Right atrium auricular region (tissue), 2 donors: ENCODE results near the gene GPSM1. TPM values are rescaled to one million over a fixed set of nuclear protein-coding genes. Genes with fewer than 3 reads are reported as not detected.
"Not testable (repeated sequence)": the region's sequence is repeated elsewhere in the genome, so short reads cannot be mapped to it uniquely, and the experiment has no call there.

Experiments
- DNase-seq: peaks from one replicate; pipeline ENCODE4 v3.0.0-alpha.2; 2019; ENCODE audit warnings: low spot score
- H3K27ac ChIP-seq, 2 donors: fragments of 200-600 bp; sonication (generic); 1 replicate in 1 of 2; 2 replicates in 1 of 2; pipeline ENCODE4 v1.5.1; 2016 to 2019
- H3K27me3 ChIP-seq, 2 donors: fragments of 200-600 bp; sonication (generic); one replicate each; pipeline versions ENCODE4 v1.5.1 to v1.6.0; 2017 to 2019
- H3K36me3 ChIP-seq: fragments of 200-600 bp; sonication (generic); one replicate; pipeline ENCODE4 v1.5.1; 2016
- H3K4me1 ChIP-seq, 2 donors: fragments of 200-600 bp; sonication (generic); one replicate each; pipeline versions ENCODE4 v1.5.1 to v1.6.0; 2017 to 2019
- H3K4me3 ChIP-seq, 2 donors: fragments of 200-600 bp; sonication (generic); 1 replicate in 1 of 2; 2 replicates in 1 of 2; pipeline ENCODE4 v1.5.1; 2017 to 2019; ENCODE audit warnings: mild to moderate bottlenecking in 1 of 2, moderate library complexity in 1 of 2
- H3K9me3 ChIP-seq, 2 donors: fragments of 200-600 bp; sonication (generic); one replicate each; pipeline ENCODE4 v1.5.1; 2019
- total RNA-seq, 2 donors: library from RNA; depleted of rRNA; stranded (reverse); fragments of >200 nt; gene quantifications; one replicate each; pipeline ENCODE4 v1.1.0, GENCODE V29; 2016
- TF ChIP-seq, protein P1 (sequence below), 2 donors: fragments of 200-600 bp; sonication (generic); IDR thresholded peaks; one replicate each; pipeline ENCODE4 v1.5.1; 2019; ENCODE audit warnings: antibody characterized with exemption in 2 of 2

Gene GPSM1
- total RNA-seq, 2 donors from 2014 or later = 39.4 to 44.5 TPM

DNA sequence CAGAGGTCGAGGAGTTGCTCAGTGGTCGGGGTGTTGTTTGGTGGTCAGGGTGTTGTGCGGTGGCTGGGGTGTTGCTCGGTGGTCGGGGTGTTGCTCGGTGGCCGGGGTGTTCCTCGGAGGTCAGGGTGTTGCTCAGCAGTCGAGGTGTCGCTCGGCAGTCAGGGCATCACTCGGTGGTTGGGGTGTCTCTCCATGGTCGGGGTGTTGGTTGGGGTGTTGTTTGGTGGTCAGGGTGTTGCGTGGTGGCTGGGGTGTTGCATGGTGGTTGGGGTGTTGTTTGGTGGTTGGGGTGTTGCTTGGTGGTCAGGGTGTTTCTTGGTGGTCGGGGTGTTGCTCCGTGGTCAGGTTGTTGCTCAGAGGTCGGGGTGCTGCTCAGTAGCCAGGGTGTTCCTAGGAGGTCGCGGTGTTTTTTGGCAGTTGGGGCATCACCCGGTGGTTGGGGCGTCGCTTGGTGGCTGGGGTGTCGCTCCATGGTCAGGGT lies 11.0 kb upstream of the GPSM1 start:
- Histone ChIP-seq H3K4me3 (no peak overlapping the region), H3K27ac (no peak overlapping the region), H3K36me3 (no peaks in the 10 kb centered on the region), H3K9me3 (no peaks in the 10 kb centered on the region), H3K4me1 (no peaks in the 10 kb centered on the region), H3K27me3 (no peaks in the 10 kb centered on the region)
- no peak for DNase-seq
- TF ChIP-seq, protein P1, sequence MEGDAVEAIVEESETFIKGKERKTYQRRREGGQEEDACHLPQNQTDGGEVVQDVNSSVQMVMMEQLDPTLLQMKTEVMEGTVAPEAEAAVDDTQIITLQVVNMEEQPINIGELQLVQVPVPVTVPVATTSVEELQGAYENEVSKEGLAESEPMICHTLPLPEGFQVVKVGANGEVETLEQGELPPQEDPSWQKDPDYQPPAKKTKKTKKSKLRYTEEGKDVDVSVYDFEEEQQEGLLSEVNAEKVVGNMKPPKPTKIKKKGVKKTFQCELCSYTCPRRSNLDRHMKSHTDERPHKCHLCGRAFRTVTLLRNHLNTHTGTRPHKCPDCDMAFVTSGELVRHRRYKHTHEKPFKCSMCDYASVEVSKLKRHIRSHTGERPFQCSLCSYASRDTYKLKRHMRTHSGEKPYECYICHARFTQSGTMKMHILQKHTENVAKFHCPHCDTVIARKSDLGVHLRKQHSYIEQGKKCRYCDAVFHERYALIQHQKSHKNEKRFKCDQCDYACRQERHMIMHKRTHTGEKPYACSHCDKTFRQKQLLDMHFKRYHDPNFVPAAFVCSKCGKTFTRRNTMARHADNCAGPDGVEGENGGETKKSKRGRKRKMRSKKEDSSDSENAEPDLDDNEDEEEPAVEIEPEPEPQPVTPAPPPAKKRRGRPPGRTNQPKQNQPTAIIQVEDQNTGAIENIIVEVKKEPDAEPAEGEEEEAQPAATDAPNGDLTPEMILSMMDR (IDR thresholded peaks at IDR 0.05) = no peak

DNA sequence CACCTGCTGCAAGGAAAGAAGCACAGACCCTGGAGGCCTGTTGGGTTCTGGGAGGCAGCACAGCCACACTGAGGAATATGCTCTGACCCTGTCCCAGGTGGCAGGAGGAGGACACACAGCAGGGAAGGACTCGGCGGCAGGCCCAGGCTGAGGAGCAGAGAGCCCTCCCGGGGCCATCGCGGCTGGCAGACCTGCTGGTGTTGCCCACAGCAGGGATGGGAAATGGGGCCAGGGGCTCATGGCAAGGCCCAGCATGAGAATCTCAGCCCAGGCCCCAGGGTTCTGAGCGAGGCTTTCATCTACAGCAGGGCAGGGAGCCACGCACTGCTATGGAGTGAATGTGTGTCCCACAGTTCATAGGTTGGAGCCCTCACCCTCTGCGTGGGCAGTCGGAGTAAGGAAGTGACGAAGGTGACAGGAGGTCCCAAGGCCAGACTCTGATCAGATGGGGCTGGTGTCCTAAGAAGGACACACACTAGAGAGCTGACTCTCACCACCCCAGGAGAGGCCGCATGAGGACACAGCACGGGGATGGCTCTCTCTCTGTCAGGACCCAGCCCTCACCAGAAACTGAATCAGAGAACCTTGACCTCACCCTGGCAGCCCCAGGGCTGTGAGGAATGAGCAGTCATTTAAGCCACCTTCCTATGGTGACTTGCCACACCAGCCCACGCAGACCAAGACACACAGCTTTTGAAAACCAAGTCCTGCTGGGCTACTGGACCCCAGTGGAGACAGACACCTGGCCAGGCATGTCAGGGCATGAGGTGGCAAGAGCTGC lies 10.3 kb upstream of the GPSM1 start:
- no peak for DNase-seq
- no peaks in the 10 kb centered on the region for H3K27me3 ChIP-seq
- H3K4me1 ChIP-seq = no peaks in the 10 kb centered on the region
- H3K9me3 ChIP-seq = no peaks in the 10 kb centered on the region
- no peak overlapping the region for H3K4me3 ChIP-seq
- H3K36me3 ChIP-seq = no peaks in the 10 kb centered on the region
- H3K27ac ChIP-seq = no peak overlapping the region
- TF ChIP-seq, protein P1 (IDR thresholded peaks at IDR 0.05) = no peak

DNA sequence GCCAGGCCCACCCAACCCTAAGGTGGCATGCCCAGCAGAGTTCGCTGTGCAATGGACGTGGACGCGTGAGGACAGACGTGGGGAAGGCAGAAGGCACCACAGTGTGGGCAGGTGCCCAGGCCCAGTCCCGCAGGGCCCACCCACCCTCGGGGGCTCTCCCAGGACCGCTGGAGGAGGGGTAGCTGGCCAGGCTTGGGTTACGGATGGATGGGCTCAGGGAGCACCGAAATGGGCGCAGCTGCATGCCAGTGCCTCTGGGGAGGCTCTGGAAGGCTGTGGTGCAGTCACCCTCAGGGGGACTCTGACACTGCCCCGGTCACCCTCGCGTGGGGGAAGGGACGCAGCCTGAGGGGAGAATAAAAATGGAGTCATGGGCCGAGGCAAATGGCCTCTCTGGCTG lies 9.6 kb upstream of the GPSM1 start:
- Histone ChIP-seq H3K36me3 (no peaks in the 10 kb centered on the region), H3K9me3 (no peaks in the 10 kb centered on the region), H3K4me1 (no peaks in the 10 kb centered on the region), H3K27me3 (no peaks in the 10 kb centered on the region), H3K4me3 (no peak overlapping the region), H3K27ac (no peak overlapping the region)
- DNase-seq = no peak
- TF ChIP-seq, protein P1 (IDR thresholded peaks at IDR 0.05) = no peak

DNA sequence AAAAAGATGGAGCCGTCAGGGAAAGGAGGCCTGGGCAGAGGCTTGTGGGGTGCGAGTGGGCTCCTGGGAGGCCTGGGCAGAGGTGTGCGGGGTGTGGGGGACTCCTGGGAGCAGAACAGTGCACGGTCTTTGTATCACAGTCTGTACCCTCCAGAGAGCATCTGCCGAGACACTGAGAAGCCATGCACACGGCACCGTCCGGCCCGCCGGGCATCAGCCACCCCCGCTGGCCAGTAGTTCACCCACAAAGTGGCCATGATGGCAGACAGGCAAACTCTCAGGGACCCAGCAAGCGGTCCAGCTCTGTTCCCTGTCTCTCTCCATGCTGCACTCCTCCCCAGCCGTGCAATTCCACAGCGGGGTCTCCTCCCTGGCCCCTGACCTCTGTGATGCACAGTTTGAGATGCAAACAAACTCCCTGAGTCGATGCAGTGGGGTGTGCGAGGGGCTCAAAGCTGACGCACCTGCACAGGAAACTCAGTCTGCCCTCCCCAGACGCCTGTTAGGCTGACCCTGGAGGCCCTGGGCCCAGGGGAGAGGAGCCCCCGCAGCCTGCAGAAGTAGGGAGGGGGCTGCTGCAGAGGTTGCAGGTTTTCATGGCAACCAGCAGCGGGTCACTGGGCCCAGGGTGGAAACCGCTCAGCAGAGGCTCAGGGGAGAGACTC lies 9.1 kb upstream of the GPSM1 start:
- H3K27ac ChIP-seq = no peak overlapping the region
- no peaks in the 10 kb centered on the region for H3K4me1 ChIP-seq
- TF ChIP-seq, protein P1 (IDR thresholded peaks at IDR 0.05) = no peak
- DNase-seq = no peak
- H3K9me3 ChIP-seq = no peaks in the 10 kb centered on the region
- H3K36me3 ChIP-seq = no peaks in the 10 kb centered on the region
- no peak overlapping the region for H3K4me3 ChIP-seq
- no peaks in the 10 kb centered on the region for H3K27me3 ChIP-seq

DNA sequence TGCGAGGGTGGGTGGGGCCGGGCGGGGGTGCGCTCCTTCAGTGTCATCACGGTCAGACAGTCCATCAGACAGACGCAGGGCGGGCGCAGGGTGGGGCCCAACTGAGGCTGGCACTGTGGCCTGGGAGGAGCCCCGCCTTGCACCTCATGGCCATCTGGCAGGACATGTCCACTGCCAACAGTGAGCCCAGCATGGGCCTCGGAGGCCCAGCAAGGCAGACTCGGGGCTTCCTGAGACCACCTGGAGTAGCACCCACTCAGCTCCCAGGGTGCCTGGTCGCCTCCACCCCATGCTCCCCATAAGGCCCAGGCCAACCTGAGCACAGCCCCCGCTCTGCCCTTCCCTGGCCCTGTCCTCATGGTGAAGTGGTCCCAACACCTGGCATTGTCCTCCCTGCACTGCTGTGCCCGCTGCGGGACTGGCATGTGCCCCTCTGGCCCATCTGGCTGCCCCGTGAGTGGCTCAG lies 8.5 kb upstream of the GPSM1 start:
- TF ChIP-seq, protein P1 (IDR thresholded peaks at IDR 0.05) = no peak
- Histone ChIP-seq H3K4me3 (no peak overlapping the region), H3K4me1 (no peaks in the 10 kb centered on the region), H3K36me3 (no peaks in the 10 kb centered on the region), H3K9me3 (no peaks in the 10 kb centered on the region), H3K27ac (no peak overlapping the region), H3K27me3 (no peaks in the 10 kb centered on the region)
- DNase-seq = no peak

DNA sequence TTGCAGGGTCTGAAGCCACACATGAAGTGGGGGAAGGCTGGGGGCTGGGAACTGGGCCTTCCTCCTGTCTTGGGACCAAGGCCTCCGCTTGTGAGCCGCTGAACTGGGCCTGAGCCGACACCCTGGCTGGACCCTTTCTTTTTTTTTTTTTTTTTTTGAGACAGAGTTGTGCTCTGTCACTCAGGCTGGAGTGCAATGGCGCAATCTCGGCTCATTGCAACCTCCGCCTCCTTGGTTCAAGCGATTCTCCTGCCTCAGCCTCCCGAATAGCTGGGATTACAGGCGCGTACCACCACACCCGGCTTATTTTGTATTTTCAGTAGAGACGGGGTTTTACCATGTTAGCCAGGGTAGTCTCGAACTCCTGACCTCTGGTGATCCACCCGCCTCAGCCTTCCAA lies 8.1 kb upstream of the GPSM1 start:
- H3K27me3 ChIP-seq = not testable (repeated sequence)

DNA sequence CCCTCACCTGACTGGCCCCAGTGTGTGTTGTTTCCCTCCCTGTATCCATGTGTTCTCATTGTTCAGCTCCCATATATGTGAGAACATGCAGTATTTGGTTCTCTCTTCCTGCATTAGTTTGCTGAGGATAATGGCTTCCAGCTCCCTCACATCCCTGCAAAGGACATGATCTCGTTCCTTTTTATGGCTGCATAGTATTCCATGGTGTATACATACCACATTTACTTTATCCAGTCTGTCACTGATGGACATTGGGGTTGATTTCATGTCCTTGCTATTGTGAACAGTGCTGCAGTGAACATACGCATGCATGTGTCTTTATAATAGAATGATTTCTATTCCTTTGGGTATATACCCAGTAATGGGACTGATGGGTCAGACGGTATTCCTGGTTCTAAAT lies 7.4 kb upstream of the GPSM1 start:
- not testable (repeated sequence) for H3K4me1 ChIP-seq, H3K9me3 ChIP-seq, H3K4me3 ChIP-seq, DNase-seq, H3K27me3 ChIP-seq, H3K36me3 ChIP-seq, H3K27ac ChIP-seq

More for the DNA sequence above, 8.1 kb upstream of the GPSM1 start:
- DNase-seq, H3K4me3 ChIP-seq, H3K9me3 ChIP-seq, H3K36me3 ChIP-seq, H3K4me1 ChIP-seq, H3K27ac ChIP-seq: not testable (repeated sequence)

DNA sequence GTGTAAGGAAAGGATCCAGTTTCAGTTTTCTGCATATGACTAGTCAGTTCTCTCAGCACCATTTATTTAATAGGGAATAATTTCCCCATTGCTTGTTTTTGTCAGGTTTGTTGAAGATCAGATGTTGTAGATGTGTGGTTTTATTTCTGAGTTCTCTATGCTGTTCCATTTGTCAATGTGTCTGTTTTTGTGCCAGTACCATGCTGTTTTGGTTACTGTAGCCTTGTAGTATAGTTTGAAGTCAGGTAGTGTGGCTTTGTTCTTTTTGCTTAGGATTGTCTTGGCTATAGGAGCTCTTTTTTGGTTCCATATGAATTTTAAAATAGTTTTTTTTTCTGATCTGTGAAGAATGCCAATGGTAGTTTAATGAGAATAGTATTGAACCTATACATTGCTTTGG lies 6.4 kb upstream of the GPSM1 start:
- H3K36me3 ChIP-seq = not testable (repeated sequence)

More for the DNA sequence above, 6.4 kb upstream of the GPSM1 start:
- H3K9me3 ChIP-seq, H3K27ac ChIP-seq, DNase-seq, H3K4me3 ChIP-seq, H3K27me3 ChIP-seq: not testable (repeated sequence)
- peaks cover 0 to 17% of the 10 kb centered on the region in 2 donors for H3K4me1 ChIP-seq
